GM19463 (cell line): ENCODE results near the gene ROGDI.
"Not testable (repeated sequence)": the region's sequence is repeated elsewhere in the genome, so short reads cannot be mapped to it uniquely, and the experiment has no call there.

Source experiments
- ATAC-seq: cut with Tn5 transposase; IDR thresholded peaks from one replicate; pipeline ENCODE4 v1.9.1; 2021; ENCODE audit warnings: mild to moderate bottlenecking, moderate library complexity; ENCODE audit not compliant: unreplicated experiment

ROGDI gene

GRCh38 chr16:4792951-4793513 is 9.4 kb downstream of the ROGDI start:
- no peak for ATAC-seq

- ATAC-seq: no peak
Observed at GRCh38 chr16:4790871-4791270, 11.6 kb downstream of the ROGDI start.

- ATAC-seq: no peak
Observed at GRCh38 chr16:4790261-4790660, 12.2 kb downstream of the ROGDI start.

- ATAC-seq: no peak
Observed at GRCh38 chr16:4788910-4789309, 13.5 kb downstream of the ROGDI start.

GRCh38 chr16:4788489-4788889 is 13.9 kb downstream of the ROGDI start:
- no peak for ATAC-seq

GRCh38 chr16:4787627-4788482 is 14.6 kb downstream of the ROGDI start, which contains the start of gene SEPTIN12:
TSS of gene SEPTIN12 (minus strand) at chr16:4788345. CDS start at chr16:4787645, 700 bp downstream.
- ATAC-seq: no peak

- ATAC-seq: no peak
Observed at GRCh38 chr16:4787068-4787467, 15.4 kb downstream of the ROGDI start.

- ATAC-seq: no peak
Observed at GRCh38 chr16:4785758-4786433, 16.5 kb downstream of the ROGDI start.

- not testable (repeated sequence) for ATAC-seq
Observed at GRCh38 chr16:4784444-4784987, 17.9 kb downstream of the ROGDI start.

- ATAC-seq: no peak
Observed at GRCh38 chr16:4783951-4784336, 18.5 kb downstream of the ROGDI start.

GRCh38 chr16:4783251-4783950 is 19.0 kb downstream of the ROGDI start:
- no peak for ATAC-seq

- ATAC-seq: no peak
Observed at GRCh38 chr16:4780235-4780634, 22.2 kb downstream of the ROGDI start.

- no peak for ATAC-seq
Observed at GRCh38 chr16:4778050-4778392, 24.4 kb downstream of the ROGDI start.

- ATAC-seq: no peak
Observed at GRCh38 chr16:4777339-4778049, 24.9 kb downstream of the ROGDI start.

GRCh38 chr16:4776141-4776705 is 26.2 kb downstream of the ROGDI start:
- no peak for ATAC-seq

GRCh38 chr16:4775005-4775404 is 27.4 kb downstream of the ROGDI start:
- ATAC-seq: no peak

- no peak for ATAC-seq
Observed at GRCh38 chr16:4772351-4772750, 30.1 kb downstream of the ROGDI start.

- ATAC-seq: no peak
Observed at GRCh38 chr16:4771646-4772045, 30.8 kb downstream of the ROGDI start.

GRCh38 chr16:4769306-4769638 is 33.2 kb downstream of the ROGDI start:
- ATAC-seq: no peak
